BLaER1 treated with 17β-estradiol and CSF1 and Interleukin-3, amounts not matched to agents 10 nM and 100 nM (cell line): ENCODE results near the gene PPP1R8.
"Not testable (repeated sequence)": the region's sequence is repeated elsewhere in the genome, so short reads cannot be mapped to it uniquely, and the experiment has no call there.

Experiments
- H3K27ac ChIP-seq, 11 experiments: shearing (Covaris generic); formaldehyde crosslinking; 2 replicates each; pipeline ENCODE4 v1.8.1; 2022
- H3K27me3 ChIP-seq, 11 experiments: shearing (Covaris generic); formaldehyde crosslinking; 2 replicates each; pipeline ENCODE4 v1.8.1; 2022
- H3K36me3 ChIP-seq, 11 experiments: shearing (Covaris generic); formaldehyde crosslinking; 2 replicates each; pipeline ENCODE4 v1.8.1; 2022
- H3K4me1 ChIP-seq, 10 experiments: shearing (Covaris generic); formaldehyde crosslinking; 2 replicates each; pipeline ENCODE4 v1.8.1; 2022
- H3K4me2 ChIP-seq, 11 experiments: shearing (Covaris generic); formaldehyde crosslinking; 2 replicates each; pipeline ENCODE4 v1.8.1; 2022
- H3K4me3 ChIP-seq, 10 experiments: shearing (Covaris generic); formaldehyde crosslinking; 2 replicates each; pipeline ENCODE4 v1.8.1; 2022
- H3K9ac ChIP-seq, 11 experiments: shearing (Covaris generic); formaldehyde crosslinking; 2 replicates each; pipeline ENCODE4 v1.8.1; 2022
- H3K9me3 ChIP-seq, 11 experiments: shearing (Covaris generic); formaldehyde crosslinking; replicated peaks in 1 of 11; 2 replicates each; pipeline ENCODE4 v1.8.1; 2022
- H4K20me1 ChIP-seq, 11 experiments: shearing (Covaris generic); formaldehyde crosslinking; 2 replicates each; pipeline ENCODE4 v1.8.1; 2022
- Cebpa-rat ChIP-seq, 11 experiments: shearing (Covaris generic); IDR thresholded peaks; 2 replicates each; pipeline ENCODE4 v1.8.1; 2022

PPP1R8 gene

DNA sequence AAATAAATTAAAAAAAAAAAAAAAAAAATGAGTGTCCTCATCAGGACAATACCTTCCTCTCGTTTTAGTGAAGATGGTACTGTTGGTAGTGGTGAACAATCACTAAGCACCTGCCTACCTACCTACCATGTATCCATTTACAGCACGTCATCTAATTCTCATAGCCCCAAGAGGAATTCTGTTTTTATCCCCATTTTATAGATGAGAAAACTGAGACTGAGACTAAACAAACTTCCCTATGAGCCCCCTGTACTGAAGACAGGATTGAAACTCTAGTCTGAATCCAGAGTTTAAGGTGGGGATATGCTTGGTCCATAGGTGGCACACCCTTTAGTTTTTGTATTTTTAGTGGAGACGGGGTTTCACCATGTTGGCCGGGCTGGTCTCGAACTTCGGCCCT is 24.5 kb downstream of the PPP1R8 start:
- H3K36me3 ChIP-seq, result peaks cover 18 to 19% (median 18%) of the 10 kb centered on the region in 11 experiments
- no peak overlapping the region for H3K9ac ChIP-seq
- H4K20me1 ChIP-seq, result peaks cover 0 to 3% (median 0%) of the 10 kb centered on the region in 11 experiments; a peak in 2 of 22 replicates
- H3K9me3 ChIP-seq, result peaks cover 0 to 15% (median 9%) of the 10 kb centered on the region in 11 experiments; a peak in 15 of 22 replicates
- H3K4me1 ChIP-seq, result peaks cover 20 to 33% (median 29%) of the 10 kb centered on the region in 10 experiments
- no peak for TF ChIP-seq Cebpa-rat (IDR thresholded peaks at IDR 0.05)
- H3K27ac ChIP-seq, result no peak overlapping the region
- H3K4me3 ChIP-seq, result no peak overlapping the region
- no peak overlapping the region for H3K4me2 ChIP-seq
- H3K27me3 ChIP-seq, result no peaks in the 10 kb centered on the region

DNA sequence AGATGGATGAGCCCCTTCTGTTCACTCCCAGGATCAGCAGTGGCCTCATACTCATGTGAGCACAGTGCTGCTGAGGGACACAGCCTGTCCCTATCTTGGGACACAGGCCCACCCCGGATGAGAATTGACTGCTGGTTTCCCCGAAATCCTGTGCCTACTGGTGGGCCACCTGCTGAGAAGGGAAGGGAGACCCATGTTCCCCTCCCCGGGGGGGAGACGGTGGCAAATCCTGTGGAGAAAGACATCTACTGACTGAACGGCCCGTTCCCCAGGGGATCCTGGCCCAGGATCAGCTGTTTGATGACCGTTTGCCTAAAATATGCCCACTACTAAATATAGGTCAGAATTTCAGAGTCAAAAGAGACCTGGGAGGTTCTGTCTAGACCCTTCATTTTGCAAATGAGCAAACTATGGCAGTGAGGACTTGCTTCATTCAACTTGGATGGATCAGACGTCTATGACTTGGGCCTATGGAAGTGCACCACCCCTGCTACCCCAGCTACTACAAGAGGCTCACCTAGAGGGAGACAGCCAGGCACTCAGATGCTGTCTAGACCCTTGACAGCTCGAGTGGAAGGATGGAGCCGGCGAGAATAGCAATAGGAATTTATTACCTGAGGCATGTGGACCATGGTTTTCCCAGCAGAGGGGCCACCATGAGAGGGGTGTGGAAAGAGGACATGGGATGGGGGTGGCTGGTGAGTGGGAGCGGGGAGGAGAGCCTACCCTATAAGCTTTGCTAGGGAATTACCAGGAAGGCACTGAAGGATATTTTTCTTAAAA is 26.2 kb downstream of the PPP1R8 start:
- Histone ChIP-seq H4K20me1 (no peaks in the 10 kb centered on the region), H3K4me1 (peaks cover 28 to 49% (median 37%) of the 10 kb centered on the region in 10 experiments), H3K4me2 (peak overlapping the region in 9 of 11 experiments; percentile 21 to 84 (median 67); a peak in 16 of 22 replicates), H3K27ac (peak overlapping the region in 6 of 11 experiments; percentile 12 to 37 (median 30); a peak in 9 of 22 replicates), H3K9ac (peak overlapping the region in 10 of 11 experiments; percentile 3 to 57 (median 40); a peak in 13 of 22 replicates), H3K36me3 (peaks cover under 1 to 2% (median 2%) of the 10 kb centered on the region in 11 experiments), H3K9me3 (peaks cover 0 to 2% (median 1%) of the 10 kb centered on the region in 11 experiments; a peak in 15 of 22 replicates), H3K4me3 (no peak overlapping the region; a peak in 1 of 20 replicates), H3K27me3 (no peaks in the 10 kb centered on the region)
- no peak for TF ChIP-seq Cebpa-rat (IDR thresholded peaks at IDR 0.05)

DNA sequence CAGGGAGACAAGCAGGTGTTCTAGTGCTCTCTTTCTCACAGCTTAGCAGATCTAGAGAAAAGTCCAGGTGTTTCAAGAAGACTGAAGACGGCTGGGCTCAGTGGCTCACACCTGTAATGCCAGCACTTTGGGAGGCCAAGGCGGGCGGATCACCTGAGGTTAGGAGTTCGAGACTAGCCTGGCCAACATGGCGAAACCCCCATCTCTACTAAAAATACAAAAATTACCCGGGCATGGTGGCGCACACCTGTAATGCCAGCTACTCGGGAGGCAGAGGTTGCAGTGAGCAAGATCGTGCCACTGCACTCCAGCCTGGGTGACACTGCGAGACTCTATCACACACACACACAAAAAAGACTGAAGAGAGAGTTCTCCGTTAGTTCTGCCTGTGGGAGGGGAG is 27.0 kb downstream of the PPP1R8 start:
- not testable (repeated sequence) for H3K4me3 ChIP-seq, H3K9ac ChIP-seq, H3K36me3 ChIP-seq, H3K27ac ChIP-seq, H3K9me3 ChIP-seq, H3K27me3 ChIP-seq, H4K20me1 ChIP-seq, H3K4me2 ChIP-seq
- H3K4me1 ChIP-seq, result peaks cover 35 to 57% (median 45%) of the 10 kb centered on the region in 10 experiments

- Histone ChIP-seq H3K9me3 (no peaks in the 10 kb centered on the region), H3K4me2 (peak overlapping the region; percentile 44 to 100 (median 75)), H4K20me1 (no peaks in the 10 kb centered on the region), H3K9ac (peak overlapping the region; percentile 7 to 74 (median 55); a peak in 17 of 22 replicates), H3K27me3 (no peaks in the 10 kb centered on the region), H3K4me3 (peak overlapping the region in 1 of 10 experiments; percentile 38; a peak in 1 of 20 replicates), H3K36me3 (no peaks in the 10 kb centered on the region), H3K27ac (peak overlapping the region; percentile 12 to 99 (median 71); a peak in 21 of 22 replicates), H3K4me1 (peaks cover 43 to 64% (median 51%) of the 10 kb centered on the region in 10 experiments)
- TF ChIP-seq Cebpa-rat (IDR thresholded peaks at IDR 0.05), result no peak
These were observed 27.7 kb downstream of the PPP1R8 start for GRCh38 chr1:27858072-27858948.

- H4K20me1 ChIP-seq, result no peaks in the 10 kb centered on the region
- H3K27me3 ChIP-seq, result no peaks in the 10 kb centered on the region
- H3K4me3 ChIP-seq, result no peak overlapping the region
- H3K27ac ChIP-seq, result peak overlapping the region; percentile 12 to 99 (median 71); a peak in 20 of 22 replicates
- H3K4me2 ChIP-seq, result peak overlapping the region; percentile 44 to 100 (median 75); a peak in 19 of 22 replicates
- no peaks in the 10 kb centered on the region for H3K36me3 ChIP-seq
- no peak for TF ChIP-seq Cebpa-rat (IDR thresholded peaks at IDR 0.05)
- H3K9me3 ChIP-seq, result no peaks in the 10 kb centered on the region
- H3K9ac ChIP-seq, result peak overlapping the region in 10 of 11 experiments; percentile 7 to 74 (median 56); a peak in 17 of 22 replicates
- H3K4me1 ChIP-seq, result peaks cover 51 to 72% (median 58%) of the 10 kb centered on the region in 10 experiments
These were observed 28.5 kb downstream of the PPP1R8 start for GRCh38 chr1:27858949-27859576.

DNA sequence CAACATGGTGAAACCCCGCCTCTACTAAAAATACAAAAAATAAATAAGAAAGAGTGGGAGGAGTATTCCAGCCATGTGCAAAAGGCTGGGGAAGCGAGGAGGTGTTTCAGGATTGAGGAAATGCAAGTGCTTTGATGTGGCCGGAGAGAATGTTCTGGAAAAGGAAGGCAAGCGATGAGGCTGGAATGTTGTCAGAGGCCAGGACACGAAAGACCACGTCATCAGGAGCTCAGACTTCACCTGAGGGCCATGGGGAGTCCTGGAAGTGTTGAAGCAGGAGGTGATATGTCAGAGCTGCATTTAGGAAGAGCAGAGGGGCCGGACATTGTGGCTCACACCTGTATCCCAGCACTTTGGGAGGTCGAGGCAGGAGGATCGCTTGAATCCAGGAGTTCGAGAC is 30.9 kb downstream of the PPP1R8 start:
- peak overlapping the region in 7 of 11 experiments; percentile 90 to 100 (median 98); a peak in 14 of 22 replicates for H3K4me2 ChIP-seq
- TF ChIP-seq Cebpa-rat (IDR thresholded peaks at IDR 0.05), result no peak
- H3K27me3 ChIP-seq, result no peaks in the 10 kb centered on the region
- peak overlapping the region in 9 of 11 experiments; percentile 88 to 99 (median 94); a peak in 18 of 22 replicates for H3K27ac ChIP-seq
- H3K9ac ChIP-seq, result peak overlapping the region in 4 of 11 experiments; percentile 86 to 94 (median 94); a peak in 6 of 22 replicates
- peak overlapping the region in 1 of 10 experiments; percentile 21; a peak in 1 of 20 replicates for H3K4me3 ChIP-seq
- no peaks in the 10 kb centered on the region for H3K9me3 ChIP-seq
- H3K4me1 ChIP-seq, result peaks cover 57 to 91% (median 81%) of the 10 kb centered on the region in 10 experiments
- no peaks in the 10 kb centered on the region for H3K36me3 ChIP-seq
- H4K20me1 ChIP-seq, result no peaks in the 10 kb centered on the region

DNA sequence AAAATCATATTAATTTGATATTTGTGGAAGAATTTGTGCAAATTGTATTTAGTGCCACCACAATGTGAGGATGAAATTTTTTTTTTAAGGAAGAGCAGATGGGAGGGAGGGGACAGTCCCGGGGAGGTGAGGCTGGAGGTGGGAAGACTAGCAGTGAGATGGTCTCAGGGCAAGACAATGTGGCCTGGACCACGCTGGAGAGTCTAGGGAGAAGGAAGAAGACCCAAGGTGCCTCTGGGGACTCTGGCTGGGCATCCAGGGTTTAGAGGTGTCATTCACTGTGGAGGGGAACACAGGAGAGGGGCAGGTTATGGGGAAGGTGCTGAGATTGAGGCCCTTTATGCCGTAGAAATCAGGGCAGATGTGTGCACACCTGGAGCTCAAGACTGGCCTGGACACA is 31.4 kb downstream of the PPP1R8 start:
- peak overlapping the region; percentile 62 to 94 (median 79) for H3K9ac ChIP-seq
- H3K4me1 ChIP-seq, result peaks cover 53 to 91% (median 86%) of the 10 kb centered on the region in 10 experiments
- peak overlapping the region in 6 of 10 experiments; percentile 27 to 65 (median 48); a peak in 12 of 20 replicates for H3K4me3 ChIP-seq
- H4K20me1 ChIP-seq, result no peaks in the 10 kb centered on the region
- peak overlapping the region; percentile 76 to 100 (median 95) for H3K4me2 ChIP-seq
- H3K9me3 ChIP-seq, result no peaks in the 10 kb centered on the region
- no peak for TF ChIP-seq Cebpa-rat (IDR thresholded peaks at IDR 0.05)
- H3K27ac ChIP-seq, result peak overlapping the region; percentile 81 to 99 (median 93)
- H3K36me3 ChIP-seq, result no peaks in the 10 kb centered on the region
- no peaks in the 10 kb centered on the region for H3K27me3 ChIP-seq
